ENCODE measurements around the gene PIK3IP1.

PIK3IP1 gene

DNA sequence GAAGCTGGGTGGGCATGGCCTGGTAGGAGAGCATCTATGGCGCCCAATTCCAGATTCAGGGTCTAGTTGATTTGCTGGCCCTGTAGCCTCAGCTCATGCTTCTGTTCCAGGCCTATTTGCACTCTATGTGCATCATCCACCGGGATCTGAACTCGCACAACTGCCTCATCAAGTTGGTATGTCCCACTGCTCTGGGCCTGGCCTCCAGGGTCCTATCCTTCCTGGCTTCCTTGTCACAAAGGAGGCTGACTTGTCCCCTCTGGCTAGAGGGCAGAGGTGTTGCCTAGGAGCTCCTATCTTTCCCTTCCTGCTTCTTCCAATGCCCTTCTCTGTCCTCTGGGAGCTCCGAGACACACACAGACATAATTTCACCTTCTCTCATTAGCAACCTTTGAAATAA lies 21.3 kb downstream of the PIK3IP1 start:
- H3K36me3 ChIP-seq (ENCODE audit: insufficient read depth, low read length), result no peaks in the 10 kb centered on the region
- H3K9me3 ChIP-seq (ENCODE audit: low read depth, low read length), result no peaks in the 10 kb centered on the region
- H3K9ac ChIP-seq (ENCODE audit: insufficient read length), result no peak overlapping the region
- DNase-seq (ENCODE audit: low read depth, low spot score), result no peak
- H3K27ac ChIP-seq, result no peak overlapping the region
- TF ChIP-seq FOXP2 (optimal IDR thresholded peaks at IDR 0.05; ENCODE audit: control extremely low read depth, extremely low read length, insufficient read depth), result no peak
- H3K4me3 ChIP-seq, result no peak overlapping the region

DNA sequence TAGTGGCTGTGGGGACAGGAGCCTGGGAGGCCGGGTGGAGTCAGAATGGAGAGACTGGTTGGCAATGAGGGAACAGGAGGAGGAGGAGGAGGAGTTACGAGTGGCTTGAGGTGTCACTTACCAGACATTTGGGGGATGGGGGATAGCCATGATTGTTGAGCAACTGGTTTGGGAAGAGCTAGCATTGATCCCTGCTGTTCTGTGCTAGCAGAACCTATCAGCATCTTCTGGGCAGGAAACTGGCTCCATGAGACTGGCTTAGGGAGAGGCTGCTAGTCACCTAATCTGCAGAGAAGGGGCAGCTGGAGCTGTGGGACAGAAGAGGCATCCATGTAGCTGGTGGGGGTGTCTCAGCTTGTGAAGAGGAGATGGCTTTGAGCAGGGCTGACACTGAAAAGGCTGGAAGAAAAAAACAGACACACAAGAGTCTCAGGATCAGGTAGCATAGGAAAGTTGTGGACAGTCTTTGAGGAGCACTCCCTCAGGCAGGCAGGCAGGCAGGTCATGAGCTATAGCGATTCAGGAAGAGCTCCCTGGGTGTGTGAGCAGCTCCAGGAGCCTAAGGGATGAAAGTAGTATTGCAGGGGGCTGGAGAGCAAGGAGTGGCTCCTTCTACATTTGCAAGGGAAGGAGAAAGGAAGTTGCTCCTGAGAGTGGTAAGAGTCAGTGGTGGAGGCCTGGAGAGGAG lies 22.3 kb downstream of the PIK3IP1 start:
- TF ChIP-seq EZH2 (IDR thresholded peaks at IDR 0.05), result no peak
- no peak for TF ChIP-seq POLR2AphosphoS5 (IDR thresholded peaks at IDR 0.05; ENCODE audit: borderline replicate concordance, low read depth, low read length)
- TF ChIP-seq FOXP2 (optimal IDR thresholded peaks at IDR 0.05; ENCODE audit: control extremely low read depth, extremely low read length, insufficient read depth), result no peak
- H3K27ac ChIP-seq, result no peak overlapping the region
- no peaks in the 10 kb centered on the region for H3K9me3 ChIP-seq (ENCODE audit: low read depth, low read length)
- DNase-seq (ENCODE audit: low read depth, low spot score), result no peak
- H3K9ac ChIP-seq (ENCODE audit: insufficient read length), result no peak overlapping the region
- H3K4me3 ChIP-seq, result no peak overlapping the region
- H3K36me3 ChIP-seq (ENCODE audit: insufficient read depth, low read length), result no peaks in the 10 kb centered on the region

DNA sequence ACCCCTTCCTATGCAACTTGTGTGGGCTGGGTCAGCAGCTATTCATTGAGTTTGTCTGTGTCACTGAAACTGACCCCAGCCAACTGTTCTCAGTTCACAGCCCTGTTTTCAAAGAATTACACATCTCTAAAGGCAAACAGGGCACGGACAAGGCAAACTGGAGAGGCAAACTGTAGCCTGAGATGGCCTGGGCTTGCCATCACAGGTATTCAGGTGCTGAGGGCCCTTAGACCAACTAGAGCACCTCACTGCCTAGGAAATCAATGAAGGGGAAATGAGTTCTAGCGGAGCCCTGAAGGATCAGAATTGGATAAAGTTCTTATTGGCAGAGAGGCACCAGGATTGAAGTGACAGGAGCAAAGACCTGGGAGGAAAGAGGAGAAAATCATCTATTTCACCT lies 24.0 kb downstream of the PIK3IP1 start:
- Histone ChIP-seq H3K9me3 (ENCODE audit: low read depth, low read length) (no peaks in the 10 kb centered on the region), H3K27ac (no peak overlapping the region), H3K9ac (ENCODE audit: insufficient read length) (no peak overlapping the region), H3K36me3 (ENCODE audit: insufficient read depth, low read length) (no peaks in the 10 kb centered on the region), H3K4me3 (no peak overlapping the region)
- no peak for DNase-seq (ENCODE audit: low read depth, low spot score)
- TF ChIP-seq POLR2AphosphoS5 (IDR thresholded peaks at IDR 0.05; ENCODE audit: borderline replicate concordance, low read depth, low read length) (no peak), EZH2 (IDR thresholded peaks at IDR 0.05) (no peak), FOXP2 (optimal IDR thresholded peaks at IDR 0.05; ENCODE audit: control extremely low read depth, extremely low read length, insufficient read depth) (no peak)

DNA sequence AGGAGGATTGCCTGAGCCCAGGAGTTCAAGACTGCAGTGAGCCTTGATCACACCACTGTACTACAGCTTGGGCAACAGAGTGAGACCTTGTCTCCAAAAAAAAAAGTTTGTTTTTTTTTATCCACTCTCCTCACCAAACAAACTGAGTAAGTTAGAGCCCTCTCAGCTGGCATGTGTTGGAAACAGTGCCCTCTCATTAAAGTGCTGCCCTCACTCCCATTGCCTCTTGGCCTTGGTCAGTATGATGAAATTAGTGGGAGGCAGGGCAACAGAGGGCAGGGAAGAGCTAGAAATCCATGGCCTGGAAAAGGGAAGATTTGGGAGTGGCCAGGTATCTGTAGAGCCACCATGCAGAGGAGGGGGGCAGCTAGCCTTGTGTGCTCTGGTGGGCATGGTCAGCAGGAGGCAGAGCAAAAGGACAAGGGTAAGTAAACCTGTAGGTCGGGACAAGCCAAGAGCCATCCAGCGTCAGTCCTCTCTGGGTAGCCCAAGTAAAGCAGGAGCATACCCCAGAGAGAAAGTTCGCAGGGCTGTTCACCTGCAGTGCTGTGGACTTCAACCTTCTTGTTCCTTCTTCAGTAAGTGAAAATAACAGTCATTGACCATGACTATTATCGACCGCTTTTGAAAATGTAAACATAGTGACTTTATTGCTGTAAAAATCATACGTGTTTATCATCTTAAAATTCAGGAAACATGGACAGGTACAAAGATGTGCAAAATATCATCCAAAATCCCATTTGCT lies 28.2 kb downstream of the PIK3IP1 start:
- no peak overlapping the region for H3K9ac ChIP-seq (ENCODE audit: insufficient read length)
- TF ChIP-seq EZH2 (IDR thresholded peaks at IDR 0.05), result no peak
- TF ChIP-seq FOXP2 (optimal IDR thresholded peaks at IDR 0.05; ENCODE audit: control extremely low read depth, extremely low read length, insufficient read depth), result no peak
- no peak for DNase-seq (ENCODE audit: low read depth, low spot score)
- H3K4me3 ChIP-seq, result no peak overlapping the region
- H3K36me3 ChIP-seq (ENCODE audit: insufficient read depth, low read length), result no peaks in the 10 kb centered on the region
- no peaks in the 10 kb centered on the region for H3K9me3 ChIP-seq (ENCODE audit: low read depth, low read length)
- H3K27ac ChIP-seq, result no peak overlapping the region

DNA sequence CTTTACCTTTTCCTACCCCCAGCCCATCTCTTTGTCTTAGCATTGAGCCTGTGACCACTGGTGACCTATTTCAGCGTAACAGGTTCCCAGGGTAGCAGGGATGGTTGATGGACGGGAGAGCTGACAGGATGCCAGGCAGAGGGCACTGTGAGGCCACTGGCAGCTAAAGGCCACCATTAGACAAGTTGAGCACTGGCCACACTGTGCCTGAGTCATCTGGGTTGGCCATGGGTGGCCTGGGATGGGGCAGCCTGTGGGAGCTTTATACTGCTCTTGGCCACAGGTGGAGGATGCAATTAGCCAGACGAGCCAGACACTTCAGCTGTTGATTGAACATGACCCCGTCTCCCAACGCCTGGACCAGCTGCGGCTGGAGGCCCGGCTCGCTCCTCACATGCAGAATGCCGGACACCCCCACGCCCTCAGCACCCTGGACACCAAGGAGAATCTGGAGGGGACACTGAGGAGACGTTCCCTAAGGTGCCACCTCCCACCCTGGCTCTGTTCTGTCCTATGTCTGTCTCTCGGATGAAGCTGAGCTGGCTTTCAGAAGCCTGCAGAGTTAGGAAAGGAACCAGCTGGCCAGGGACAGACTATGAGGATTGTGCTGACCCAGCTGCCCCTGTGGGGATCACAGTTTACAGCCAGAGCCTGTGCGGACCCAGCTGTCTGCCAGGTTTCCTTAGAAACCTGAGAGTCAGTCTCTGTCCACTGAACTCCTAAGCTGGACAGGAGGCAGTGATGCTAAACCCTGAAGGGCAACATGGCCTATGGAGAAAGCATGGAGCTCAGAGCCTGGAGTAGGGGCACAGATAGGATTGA lies 29.8 kb downstream of the PIK3IP1 start:
- H3K36me3 ChIP-seq (ENCODE audit: insufficient read depth, low read length), result no peaks in the 10 kb centered on the region

DNA sequence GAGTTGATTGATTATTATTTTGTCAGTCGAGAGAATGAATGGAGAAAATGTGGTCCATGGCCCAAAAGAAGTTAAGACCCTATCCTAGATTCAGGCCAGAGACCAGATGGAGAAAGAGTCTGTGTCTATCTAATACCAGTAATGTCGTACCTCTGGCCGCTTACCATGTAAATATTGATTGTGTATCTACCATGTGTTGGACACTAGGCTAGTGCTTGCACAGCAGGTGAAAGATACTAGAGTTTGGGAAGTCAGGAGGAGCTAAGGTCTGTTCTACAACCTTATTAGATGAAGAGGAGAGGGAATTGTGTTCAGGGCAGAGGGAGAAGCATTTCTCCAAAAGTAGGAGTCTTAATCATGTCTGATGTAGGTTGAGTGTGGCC lies 31.8 kb downstream of the PIK3IP1 start:
- DNase-seq (ENCODE audit: low read depth, low spot score), result no peak
- Histone ChIP-seq H3K9me3 (ENCODE audit: low read depth, low read length) (no peaks in the 10 kb centered on the region), H3K4me3 (no peak overlapping the region), H3K9ac (ENCODE audit: insufficient read length) (no peak overlapping the region), H3K27ac (no peak overlapping the region), H3K36me3 (ENCODE audit: insufficient read depth, low read length) (no peaks in the 10 kb centered on the region)
- TF ChIP-seq EZH2 (IDR thresholded peaks at IDR 0.05), result no peak
- no peak for TF ChIP-seq FOXP2 (optimal IDR thresholded peaks at IDR 0.05; ENCODE audit: control extremely low read depth, extremely low read length, insufficient read depth)
- TF ChIP-seq POLR2AphosphoS5 (IDR thresholded peaks at IDR 0.05; ENCODE audit: borderline replicate concordance, low read depth, low read length), result no peak

More for the DNA sequence above, 29.8 kb downstream of the PIK3IP1 start:
- Histone ChIP-seq H3K27ac (no peak overlapping the region), H3K9ac (ENCODE audit: insufficient read length) (no peak overlapping the region), H3K4me3 (no peak overlapping the region), H3K9me3 (ENCODE audit: low read depth, low read length) (no peaks in the 10 kb centered on the region)
- DNase-seq (ENCODE audit: low read depth, low spot score), result no peak
- TF ChIP-seq FOXP2 (optimal IDR thresholded peaks at IDR 0.05; ENCODE audit: control extremely low read depth, extremely low read length, insufficient read depth), result no peak
- no peak for TF ChIP-seq EZH2 (IDR thresholded peaks at IDR 0.05)
- TF ChIP-seq POLR2AphosphoS5 (IDR thresholded peaks at IDR 0.05; ENCODE audit: borderline replicate concordance, low read depth, low read length), result no peak

DNA sequence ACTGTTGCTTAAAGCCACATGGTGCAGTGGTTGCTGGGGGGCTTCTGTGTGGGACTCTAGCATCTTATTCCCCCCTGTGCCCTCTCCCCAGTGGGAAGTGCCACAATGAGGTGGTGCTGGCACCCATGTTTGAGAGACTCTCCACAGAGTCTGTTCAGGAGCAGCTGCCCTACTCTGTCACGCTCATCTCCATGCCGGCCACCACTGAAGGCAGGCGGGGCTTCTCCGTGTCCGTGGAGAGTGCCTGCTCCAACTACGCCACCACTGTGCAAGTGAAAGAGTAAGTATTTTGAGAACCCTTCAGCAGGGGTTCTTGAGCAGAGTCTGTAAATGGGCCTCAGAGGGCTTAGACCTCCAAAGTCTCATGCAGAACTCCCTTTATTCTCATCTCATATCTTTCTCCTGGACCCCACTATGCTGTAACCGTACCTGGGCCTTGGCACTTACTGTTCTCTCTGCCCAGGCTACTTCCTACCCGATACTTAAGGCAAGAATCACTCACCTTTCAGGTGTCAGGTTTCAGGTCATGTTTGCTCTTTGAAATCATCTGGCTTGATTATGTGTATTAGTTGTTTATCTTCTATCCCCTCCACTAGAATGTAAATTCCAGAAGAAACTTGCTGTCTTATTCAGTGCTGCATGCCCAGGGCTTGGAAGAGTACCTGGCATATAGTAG lies 32.4 kb downstream of the PIK3IP1 start:
- no peak for DNase-seq (ENCODE audit: low read depth, low spot score)
- Histone ChIP-seq H3K9me3 (ENCODE audit: low read depth, low read length) (no peaks in the 10 kb centered on the region), H3K4me3 (no peak overlapping the region), H3K9ac (ENCODE audit: insufficient read length) (no peak overlapping the region), H3K27ac (no peak overlapping the region), H3K36me3 (ENCODE audit: insufficient read depth, low read length) (no peaks in the 10 kb centered on the region)
- TF ChIP-seq POLR2AphosphoS5 (IDR thresholded peaks at IDR 0.05; ENCODE audit: borderline replicate concordance, low read depth, low read length) (no peak), FOXP2 (optimal IDR thresholded peaks at IDR 0.05; ENCODE audit: control extremely low read depth, extremely low read length, insufficient read depth) (no peak), EZH2 (IDR thresholded peaks at IDR 0.05) (no peak)

DNA sequence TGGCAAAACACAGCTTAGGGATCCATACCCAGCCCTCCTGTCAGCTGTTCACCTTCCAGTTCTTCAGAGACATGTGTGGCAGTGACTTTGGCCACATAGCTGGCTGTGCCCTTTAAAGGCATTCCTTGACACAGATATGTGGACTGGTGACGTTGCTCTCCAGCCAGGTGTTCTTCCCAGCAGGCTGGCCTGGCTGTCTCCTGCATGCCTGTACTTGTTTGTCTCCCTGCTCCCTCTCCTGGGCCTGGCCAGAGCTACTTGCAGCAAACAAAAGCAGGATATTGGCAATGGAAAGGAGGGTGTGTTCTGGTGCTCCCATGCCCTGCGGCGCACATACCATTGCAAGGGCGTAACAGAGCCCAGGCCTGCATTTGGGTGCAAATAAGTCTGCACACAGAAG lies 38.3 kb downstream of the PIK3IP1 start:
- no peak for DNase-seq (ENCODE audit: low read depth, low spot score)
- Histone ChIP-seq H3K36me3 (ENCODE audit: insufficient read depth, low read length) (no peaks in the 10 kb centered on the region), H3K9me3 (ENCODE audit: low read depth, low read length) (no peaks in the 10 kb centered on the region), H3K9ac (ENCODE audit: insufficient read length) (no peak overlapping the region), H3K4me3 (no peak overlapping the region), H3K27ac (no peak overlapping the region)
- TF ChIP-seq POLR2AphosphoS5 (IDR thresholded peaks at IDR 0.05; ENCODE audit: borderline replicate concordance, low read depth, low read length), result no peak
- no peak for TF ChIP-seq FOXP2 (optimal IDR thresholded peaks at IDR 0.05; ENCODE audit: control extremely low read depth, extremely low read length, insufficient read depth)
- no peak for TF ChIP-seq EZH2 (IDR thresholded peaks at IDR 0.05)
